ENCODE results near the gene MAP2K3. TPM values are rescaled to one million over a fixed set of nuclear protein-coding genes. Genes with fewer than 3 reads are reported as not detected.

The MAP2K3 gene
- total and polyA plus RNA-seq, 9 donors, result 9.1 to 45.5 (median 17.6) TPM

DNA sequence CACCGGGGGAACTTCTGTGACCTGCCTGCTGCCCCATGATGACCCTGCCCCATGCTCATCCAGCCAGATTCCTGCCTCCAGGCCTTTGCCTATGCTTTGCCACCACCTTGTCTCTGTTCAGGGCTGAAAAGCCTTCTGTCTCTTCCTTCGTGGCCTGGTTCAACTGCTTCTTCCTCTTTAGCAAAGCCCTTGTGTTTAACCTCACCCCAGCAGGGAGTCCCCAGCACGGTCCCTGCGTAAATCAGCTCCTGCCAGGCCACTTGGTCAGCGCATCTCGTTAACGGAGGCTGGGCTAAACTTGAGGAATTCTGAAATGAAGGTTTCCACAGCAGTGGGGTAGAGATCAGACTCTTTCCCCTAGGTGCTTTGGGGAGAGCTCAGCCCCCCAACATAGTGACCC lies 75.5 kb downstream of the MAP2K3 start:
- Histone ChIP-seq H3K27me3 (no peaks in the 10 kb centered on the region), H3K36me3 (no peaks in the 10 kb centered on the region), H3K4me3 (no peak overlapping the region), H3K4me1 (ENCODE audit: insufficient read depth) (no peaks in the 10 kb centered on the region), H3K9me3 (no peaks in the 10 kb centered on the region), H3K27ac (no peak overlapping the region)
- 63 to 74% (median 69%) methylated on average over 7 of the region's 7 CpGs for WGBS, 3 donors
- TF ChIP-seq EP300 (IDR thresholded peaks at IDR 0.05) (no peak), POLR2A (IDR thresholded peaks at IDR 0.05) (no peak)
- TF ChIP-seq, protein P1, sequence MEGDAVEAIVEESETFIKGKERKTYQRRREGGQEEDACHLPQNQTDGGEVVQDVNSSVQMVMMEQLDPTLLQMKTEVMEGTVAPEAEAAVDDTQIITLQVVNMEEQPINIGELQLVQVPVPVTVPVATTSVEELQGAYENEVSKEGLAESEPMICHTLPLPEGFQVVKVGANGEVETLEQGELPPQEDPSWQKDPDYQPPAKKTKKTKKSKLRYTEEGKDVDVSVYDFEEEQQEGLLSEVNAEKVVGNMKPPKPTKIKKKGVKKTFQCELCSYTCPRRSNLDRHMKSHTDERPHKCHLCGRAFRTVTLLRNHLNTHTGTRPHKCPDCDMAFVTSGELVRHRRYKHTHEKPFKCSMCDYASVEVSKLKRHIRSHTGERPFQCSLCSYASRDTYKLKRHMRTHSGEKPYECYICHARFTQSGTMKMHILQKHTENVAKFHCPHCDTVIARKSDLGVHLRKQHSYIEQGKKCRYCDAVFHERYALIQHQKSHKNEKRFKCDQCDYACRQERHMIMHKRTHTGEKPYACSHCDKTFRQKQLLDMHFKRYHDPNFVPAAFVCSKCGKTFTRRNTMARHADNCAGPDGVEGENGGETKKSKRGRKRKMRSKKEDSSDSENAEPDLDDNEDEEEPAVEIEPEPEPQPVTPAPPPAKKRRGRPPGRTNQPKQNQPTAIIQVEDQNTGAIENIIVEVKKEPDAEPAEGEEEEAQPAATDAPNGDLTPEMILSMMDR (IDR thresholded peaks at IDR 0.05), result no peak
- intact Hi-C loops (cut with DNase I), result no loop called here
- DNase-seq, result no peak

- Histone ChIP-seq H3K27ac (no peak overlapping the region), H3K36me3 (no peaks in the 10 kb centered on the region), H3K4me3 (no peak overlapping the region), H3K9me3 (no peaks in the 10 kb centered on the region), H3K4me1 (ENCODE audit: insufficient read depth) (no peaks in the 10 kb centered on the region), H3K27me3 (no peaks in the 10 kb centered on the region)
- DNase-seq, result no peak
- intact Hi-C loops (cut with DNase I), result no loop called here
- 69 to 79% (median 70%) methylated on average over 5 of the region's 5 CpGs for WGBS, 3 donors
- TF ChIP-seq, protein P1 (IDR thresholded peaks at IDR 0.05), result no peak
Measured at GRCh38 chr17:21361020-21361809, 76.7 kb downstream of the MAP2K3 start.

DNA sequence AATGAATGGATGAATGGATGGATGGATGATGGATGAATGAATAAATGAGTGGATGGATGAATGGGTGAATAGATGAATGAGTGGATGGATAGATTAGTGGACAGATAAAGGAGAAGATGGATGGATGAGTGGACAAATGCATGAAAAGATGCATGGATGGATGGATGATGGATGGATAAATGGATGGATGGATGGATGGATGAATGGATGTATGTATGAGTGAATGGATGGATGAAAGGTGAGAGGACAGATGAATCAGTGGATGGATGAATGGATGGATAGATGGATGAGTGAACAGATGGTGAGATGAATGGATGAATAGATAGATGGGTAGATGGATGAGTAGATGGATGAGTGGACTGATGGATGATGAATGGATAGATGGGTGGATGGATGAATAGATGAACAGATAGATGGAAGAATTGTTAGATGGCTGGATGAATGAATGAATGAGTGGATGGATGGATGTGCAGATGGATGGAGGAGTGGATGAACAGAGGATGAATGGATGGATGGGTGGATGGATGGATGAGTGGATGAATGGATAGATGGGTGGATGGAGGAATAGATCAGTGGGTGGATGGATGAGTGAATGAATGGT lies 77.9 kb downstream of the MAP2K3 start:
- Histone ChIP-seq H3K36me3 (no peaks in the 10 kb centered on the region), H3K4me1 (ENCODE audit: insufficient read depth) (no peaks in the 10 kb centered on the region), H3K27me3 (no peaks in the 10 kb centered on the region), H3K9me3 (no peaks in the 10 kb centered on the region), H3K27ac (no peak overlapping the region), H3K4me3 (no peak overlapping the region)
- intact Hi-C loops (cut with DNase I), result no loop called here
- no peak for DNase-seq
- TF ChIP-seq EP300 (IDR thresholded peaks at IDR 0.05) (no peak), POLR2A (IDR thresholded peaks at IDR 0.05) (no peak)
- TF ChIP-seq, protein P1 (IDR thresholded peaks at IDR 0.05), result no peak

- no peak for TF ChIP-seq EP300 (IDR thresholded peaks at IDR 0.05)
- TF ChIP-seq, protein P1 (IDR thresholded peaks at IDR 0.05), result no peak
- TF ChIP-seq POLR2A (IDR thresholded peaks at IDR 0.05), result no peak
- Histone ChIP-seq H3K4me1 (ENCODE audit: insufficient read depth) (no peaks in the 10 kb centered on the region), H3K27ac (no peak overlapping the region), H3K27me3 (no peaks in the 10 kb centered on the region), H3K4me3 (no peak overlapping the region), H3K36me3 (no peaks in the 10 kb centered on the region), H3K9me3 (no peaks in the 10 kb centered on the region)
- 76 to 86% (median 83%) methylated on average over 9 of the region's 9 CpGs for WGBS, 3 donors
- intact Hi-C loops (cut with DNase I), result no loop called here
- no peak for DNase-seq
Measured at GRCh38 chr17:21363776-21364642, 79.5 kb downstream of the MAP2K3 start.

Other genes with a start within 250 kb of the MAP2K3 start
- 100 to 1,000 TPM in 6 of 7 donors, 10 to 100 TPM in 1; 76.7 to 246 (median 197) TPM for gene USP22, start 241.7 kb upstream of the MAP2K3 start, total RNA-seq
- 100 to 1,000 TPM in 1 of 2 donors, 10 to 100 TPM in 1; 75.2 to 209 TPM for gene USP22, start 241.7 kb upstream of the MAP2K3 start, polyA plus RNA-seq
- gene DHRS7B, start 157.7 kb upstream of the MAP2K3 start, total RNA-seq, result 10 to 100 TPM; 10.7 to 27.9 (median 13.6) TPM
- gene DHRS7B, start 157.7 kb upstream of the MAP2K3 start, polyA plus RNA-seq, result 10 to 100 TPM; 19.2 to 28.3 TPM
- gene TMEM11, start 70.5 kb upstream of the MAP2K3 start, total RNA-seq, result 10 to 100 TPM; 10.5 to 18.5 (median 15.8) TPM
- gene TMEM11, start 70.5 kb upstream of the MAP2K3 start, polyA plus RNA-seq, result 10 to 100 TPM; 17.1 to 20.0 TPM
- gene NATD1, start 31.3 kb upstream of the MAP2K3 start, total RNA-seq, result 1 to 10 TPM; 2.8 to 9.0 (median 5.2) TPM
- 1 to 10 TPM; 6.2 to 6.7 TPM for gene NATD1, start 31.3 kb upstream of the MAP2K3 start, polyA plus RNA-seq
- gene KCNJ12, start 91.6 kb downstream of the MAP2K3 start, total RNA-seq, result 1 to 10 TPM in 4 of 7 donors, under 1 TPM in 3; 0.12 to 1.9 (median 1.3) TPM
- gene KCNJ12, start 91.6 kb downstream of the MAP2K3 start, polyA plus RNA-seq, result under 1 TPM; 0.25 to 0.32 TPM

Measured in ovary (tissue), 9 donors.